Parietal lobe (tissue), 1 donor: ENCODE data around the gene GNRH2. TPM values are rescaled to one million over a fixed set of nuclear protein-coding genes. Genes with fewer than 3 reads are reported as not detected.

Experiments used
- total RNA-seq: library from RNA; depleted of rRNA; stranded (reverse); fragments of >200 nt; gene quantifications from one replicate; pipeline ENCODE4 v1.2.3, GENCODE V29; 2014

Gene GNRH2
- total RNA-seq, result 2.2 TPM

GRCh38 chr20:3043322-3043721, at the start of gene GNRH2:
Gene GNRH2 (plus strand): TSS chr20:3043622. CDS start chr20:3044415, 793 bp downstream.

GRCh38 chr20:3045816-3046676, 2.6 kb downstream of the GNRH2 start, which contains the start of gene MRPS26:
Gene MRPS26 (plus strand): TSS chr20:3046052. CDS start chr20:3046069, 17 bp downstream.

GRCh38 chr20:3071610-3072529, 28.4 kb downstream of the GNRH2 start, which contains the start of gene OXT:
Gene OXT (plus strand): TSS chr20:3071620. CDS start chr20:3071656, 36 bp downstream.

DNA sequence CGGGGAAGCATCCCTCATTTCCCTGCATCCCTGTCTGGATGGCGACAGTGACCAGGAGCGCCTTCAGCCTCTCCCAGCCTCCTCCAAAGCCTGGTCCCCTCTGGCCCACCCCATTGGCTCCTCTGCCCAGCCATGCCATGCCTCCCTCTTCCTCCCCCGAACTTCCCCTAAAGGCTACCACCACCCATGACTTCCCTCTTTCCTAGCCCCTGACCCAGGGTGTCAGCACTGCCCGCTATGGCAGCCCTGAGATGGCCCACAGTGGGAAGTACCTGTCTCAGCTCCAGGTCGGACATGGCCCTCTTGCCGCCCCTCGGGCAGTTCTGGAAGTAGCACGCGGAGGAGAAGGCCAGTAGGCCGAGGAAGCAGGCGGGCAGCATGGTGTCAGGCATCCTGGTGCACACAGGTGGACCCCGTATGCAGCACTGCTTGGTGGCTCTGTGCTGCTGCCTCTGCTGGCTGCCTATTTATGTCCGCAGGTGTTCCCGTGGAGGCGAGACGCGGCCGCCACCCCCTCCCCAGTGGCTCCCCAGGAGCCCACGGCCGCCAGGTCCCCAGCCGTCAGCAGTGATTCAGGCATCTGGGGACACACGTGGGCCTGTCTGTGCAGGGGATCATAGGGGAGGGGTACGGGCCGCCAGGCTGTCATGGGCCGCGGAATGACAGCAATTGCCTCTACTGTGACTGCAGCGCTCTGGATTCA, 41.0 kb downstream of the GNRH2 start, which contains the start of gene AVP:
AVP (minus strand) TSS at position 442 of the 703 bp plus-strand sequence; CDS start at position 392, 50 bp downstream.

Other genes starting within 250 kb of the GNRH2 start
- 8.8 TPM for gene CPXM1, start 243.0 kb upstream of the GNRH2 start, total RNA-seq
- gene C20orf141, start 228.6 kb upstream of the GNRH2 start, total RNA-seq, result not detected
- gene TMEM239, start 227.3 kb upstream of the GNRH2 start, total RNA-seq, result not detected
- gene PCED1A, start 203.0 kb upstream of the GNRH2 start, total RNA-seq, result 32.9 TPM
- 62.6 TPM for gene VPS16, start 202.9 kb upstream of the GNRH2 start, total RNA-seq
- gene PTPRA, start 170.1 kb upstream of the GNRH2 start, total RNA-seq, result 117 TPM
- 27.5 TPM for gene MRPS26, start 2.4 kb downstream of the GNRH2 start, total RNA-seq
- gene OXT, start 28.0 kb downstream of the GNRH2 start, total RNA-seq, result not detected
- gene AVP, start 41.1 kb downstream of the GNRH2 start, total RNA-seq, result not detected
- 22.8 TPM for gene FASTKD5, start 116.2 kb downstream of the GNRH2 start, total RNA-seq
- 4.7 TPM for gene UBOX5, start 116.2 kb downstream of the GNRH2 start, total RNA-seq
- 18.8 TPM for gene LZTS3, start 129.9 kb downstream of the GNRH2 start, total RNA-seq
- gene DDRGK1, start 161.1 kb downstream of the GNRH2 start, total RNA-seq, result 40.4 TPM
- 31.0 TPM for gene ITPA, start 165.9 kb downstream of the GNRH2 start, total RNA-seq
- gene SLC4A11, start 195.6 kb downstream of the GNRH2 start, total RNA-seq, result not detected